ENCODE measurements around the gene SMPX. TPM values are rescaled to one million over a fixed set of nuclear protein-coding genes. Genes with fewer than 3 reads are reported as not detected.

Gene SMPX
- total and polyA plus RNA-seq, 7 donors: 0.89 to 111 (median 25.5) TPM; not detected in 1

DNA sequence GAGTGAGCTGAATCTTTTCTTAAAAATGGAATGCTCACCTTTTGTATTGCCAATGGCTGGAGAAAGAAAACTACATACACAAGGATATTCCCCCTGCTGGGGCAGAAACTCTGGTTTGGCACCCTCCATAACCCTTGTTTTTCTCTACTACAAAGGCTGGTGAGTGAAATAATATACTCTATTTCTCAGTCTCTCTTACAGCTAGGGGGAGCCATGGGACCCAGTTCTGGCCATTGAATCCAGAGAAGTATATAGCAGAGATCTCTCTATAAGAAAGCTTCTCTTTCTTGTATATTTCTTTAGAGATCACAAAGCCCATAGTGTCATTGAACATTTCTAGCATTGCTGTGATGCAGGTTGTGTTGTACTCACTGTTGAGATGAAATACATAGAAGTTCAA lies 49.8 kb downstream of the SMPX start:
- Histone ChIP-seq H3K9me3 (no peaks in the 10 kb centered on the region), H3K4me3 (no peak overlapping the region), H3K36me3 (no peaks in the 10 kb centered on the region), H3K4me1 (peaks cover 0 to 3% (median 0%) of the 10 kb centered on the region in 4 donors), H3K27me3 (no peaks in the 10 kb centered on the region), H3K27ac (no peak overlapping the region)
- DNase-seq: no peak
- intact Hi-C loops (cut with DNase I): no loop called here
- no peak for TF ChIP-seq EP300 (IDR thresholded peaks at IDR 0.05)
- TF ChIP-seq POLR2AphosphoS5 (IDR thresholded peaks at IDR 0.05): no peak
- TF ChIP-seq POLR2A (IDR thresholded peaks at IDR 0.05): no peak
- TF ChIP-seq, protein P1, sequence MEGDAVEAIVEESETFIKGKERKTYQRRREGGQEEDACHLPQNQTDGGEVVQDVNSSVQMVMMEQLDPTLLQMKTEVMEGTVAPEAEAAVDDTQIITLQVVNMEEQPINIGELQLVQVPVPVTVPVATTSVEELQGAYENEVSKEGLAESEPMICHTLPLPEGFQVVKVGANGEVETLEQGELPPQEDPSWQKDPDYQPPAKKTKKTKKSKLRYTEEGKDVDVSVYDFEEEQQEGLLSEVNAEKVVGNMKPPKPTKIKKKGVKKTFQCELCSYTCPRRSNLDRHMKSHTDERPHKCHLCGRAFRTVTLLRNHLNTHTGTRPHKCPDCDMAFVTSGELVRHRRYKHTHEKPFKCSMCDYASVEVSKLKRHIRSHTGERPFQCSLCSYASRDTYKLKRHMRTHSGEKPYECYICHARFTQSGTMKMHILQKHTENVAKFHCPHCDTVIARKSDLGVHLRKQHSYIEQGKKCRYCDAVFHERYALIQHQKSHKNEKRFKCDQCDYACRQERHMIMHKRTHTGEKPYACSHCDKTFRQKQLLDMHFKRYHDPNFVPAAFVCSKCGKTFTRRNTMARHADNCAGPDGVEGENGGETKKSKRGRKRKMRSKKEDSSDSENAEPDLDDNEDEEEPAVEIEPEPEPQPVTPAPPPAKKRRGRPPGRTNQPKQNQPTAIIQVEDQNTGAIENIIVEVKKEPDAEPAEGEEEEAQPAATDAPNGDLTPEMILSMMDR (IDR thresholded peaks at IDR 0.05): no peak

DNA sequence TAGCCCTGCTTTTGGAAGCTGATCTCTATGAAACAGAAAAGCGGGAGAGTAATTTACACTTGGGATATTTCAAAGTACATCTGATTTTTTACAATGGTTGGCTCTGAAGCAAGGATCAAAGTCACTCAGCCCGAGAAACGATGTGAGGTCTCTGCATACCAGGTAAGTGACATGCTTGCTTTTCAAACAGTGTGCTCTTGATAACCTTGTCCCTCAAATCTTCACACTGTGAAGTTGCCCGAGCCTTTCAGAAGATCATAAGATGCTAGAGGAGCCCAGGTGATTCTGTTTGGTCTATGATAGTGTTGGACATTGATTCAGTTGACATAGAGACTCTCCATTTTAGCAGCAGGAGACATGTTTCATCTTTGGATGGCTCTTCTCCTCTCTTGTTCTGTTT lies 52.7 kb downstream of the SMPX start:
- H3K27me3 ChIP-seq: no peaks in the 10 kb centered on the region
- intact Hi-C loops (cut with DNase I): no loop called here
- H3K4me1 ChIP-seq: no peaks in the 10 kb centered on the region
- H3K4me3 ChIP-seq: no peak overlapping the region
- DNase-seq: no peak
- H3K9me3 ChIP-seq: no peaks in the 10 kb centered on the region
- H3K36me3 ChIP-seq: no peaks in the 10 kb centered on the region
- no peak overlapping the region for H3K27ac ChIP-seq
- 18 to 61% methylated on average over 4 of the region's 4 CpGs for WGBS, 2 donors
- TF ChIP-seq POLR2A (IDR thresholded peaks at IDR 0.05) (no peak), EP300 (IDR thresholded peaks at IDR 0.05) (no peak), POLR2AphosphoS5 (IDR thresholded peaks at IDR 0.05) (no peak)
- TF ChIP-seq, protein P1 (IDR thresholded peaks at IDR 0.05): no peak

DNA sequence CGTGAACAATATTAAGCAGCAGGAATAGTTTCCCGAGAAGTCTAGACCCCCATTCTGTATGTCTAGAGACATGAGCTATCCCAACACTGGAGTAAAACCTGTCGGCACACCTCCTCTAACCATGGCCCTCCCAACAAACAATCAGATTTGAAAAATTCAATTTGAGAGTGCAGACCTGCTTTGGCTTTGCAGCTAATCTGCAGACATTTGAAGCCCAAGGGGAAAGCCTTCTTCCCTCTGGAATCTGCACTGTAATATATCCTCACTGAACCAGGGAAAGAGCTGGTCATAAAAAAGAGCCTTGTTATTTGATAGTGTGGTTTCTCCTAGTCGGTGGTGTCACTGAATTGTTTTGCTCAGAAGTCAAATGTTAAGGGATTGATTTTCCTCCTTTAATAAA lies 55.2 kb downstream of the SMPX start:
- H3K9me3 ChIP-seq: no peaks in the 10 kb centered on the region
- H3K27me3 ChIP-seq: no peaks in the 10 kb centered on the region
- H3K4me1 ChIP-seq: no peaks in the 10 kb centered on the region
- no peak for DNase-seq
- 73 to 78% methylated on average over 4 of the region's 4 CpGs for WGBS, 2 donors
- no peak overlapping the region for H3K4me3 ChIP-seq
- TF ChIP-seq POLR2A (IDR thresholded peaks at IDR 0.05): no peak
- H3K27ac ChIP-seq: no peak overlapping the region
- H3K36me3 ChIP-seq: no peaks in the 10 kb centered on the region
- intact Hi-C loops (cut with DNase I): no loop called here

DNA sequence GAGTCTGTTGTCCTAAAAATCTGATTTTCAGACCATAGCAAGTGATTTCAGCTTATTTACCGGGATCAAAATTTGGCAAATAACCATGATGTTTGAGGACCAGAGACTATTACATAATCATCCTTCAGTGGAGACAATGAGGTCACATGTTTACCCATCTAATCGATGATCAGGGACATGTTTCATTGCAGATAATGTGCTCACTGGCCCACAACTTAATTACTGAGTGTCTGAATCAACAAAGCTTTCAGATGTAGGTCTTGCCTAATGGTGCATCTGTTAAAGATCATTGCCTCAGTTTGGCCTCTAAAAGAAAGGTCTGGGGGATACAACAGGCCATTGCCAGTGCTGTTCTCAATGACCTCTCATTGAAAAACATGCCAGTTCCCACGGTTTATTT lies 56.9 kb downstream of the SMPX start:
- 80 to 83% methylated on average over 3 of the region's 3 CpGs for WGBS, 2 donors
- H3K27me3 ChIP-seq: no peaks in the 10 kb centered on the region
- H3K9me3 ChIP-seq: no peaks in the 10 kb centered on the region
- H3K36me3 ChIP-seq: no peaks in the 10 kb centered on the region
- no peak overlapping the region for H3K27ac ChIP-seq
- no peaks in the 10 kb centered on the region for H3K4me1 ChIP-seq
- TF ChIP-seq, protein P1 (IDR thresholded peaks at IDR 0.05): no peak
- TF ChIP-seq POLR2AphosphoS5 (IDR thresholded peaks at IDR 0.05) (no peak), POLR2A (IDR thresholded peaks at IDR 0.05) (no peak), EP300 (IDR thresholded peaks at IDR 0.05) (no peak)
- intact Hi-C loops (cut with DNase I): no loop called here
- no peak overlapping the region for H3K4me3 ChIP-seq
- no peak for DNase-seq

DNA sequence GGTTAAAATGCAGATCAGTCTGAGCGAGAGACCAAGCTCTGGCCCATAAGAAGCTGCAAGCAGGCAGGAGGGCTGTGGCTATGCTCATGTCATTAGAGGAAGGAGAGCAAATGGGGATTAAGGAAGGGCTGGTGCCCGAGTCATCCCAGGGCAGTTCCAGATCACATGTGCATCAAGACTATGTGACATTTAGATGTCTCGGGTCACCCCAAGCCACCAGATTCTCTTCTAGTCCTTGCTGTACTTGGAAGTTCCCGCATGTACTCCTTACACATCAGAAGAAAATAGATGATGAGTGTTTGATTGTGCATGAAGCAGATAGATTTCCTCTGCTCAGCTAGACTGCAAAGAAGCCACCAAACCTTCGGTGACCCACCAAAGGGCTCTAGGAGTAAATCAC lies 57.6 kb downstream of the SMPX start:
- 87 to 94% methylated on average over 5 of the region's 5 CpGs for WGBS, 2 donors
- DNase-seq: no peak
- TF ChIP-seq POLR2AphosphoS5 (IDR thresholded peaks at IDR 0.05) (no peak), POLR2A (IDR thresholded peaks at IDR 0.05) (no peak), EP300 (IDR thresholded peaks at IDR 0.05) (no peak)
- TF ChIP-seq, protein P1 (IDR thresholded peaks at IDR 0.05): no peak
- Histone ChIP-seq H3K9me3 (no peaks in the 10 kb centered on the region), H3K36me3 (no peaks in the 10 kb centered on the region), H3K27ac (no peak overlapping the region), H3K27me3 (no peaks in the 10 kb centered on the region), H3K4me1 (no peaks in the 10 kb centered on the region), H3K4me3 (no peak overlapping the region)
- intact Hi-C loops (cut with DNase I): no loop called here

Measured in sigmoid colon (tissue), 7 donors.